HG02571 (cell line): ENCODE results near the gene MYO1F.
"Not testable (repeated sequence)": the region's sequence is repeated elsewhere in the genome, so short reads cannot be mapped to it uniquely, and the experiment has no call there.

Experiments
- ATAC-seq: cut with Tn5 transposase; IDR thresholded peaks from one replicate; pipeline ENCODE4 v1.9.1; 2021; ENCODE audit warnings: mild to moderate bottlenecking, moderate library complexity; ENCODE audit not compliant: unreplicated experiment

The MYO1F gene

DNA sequence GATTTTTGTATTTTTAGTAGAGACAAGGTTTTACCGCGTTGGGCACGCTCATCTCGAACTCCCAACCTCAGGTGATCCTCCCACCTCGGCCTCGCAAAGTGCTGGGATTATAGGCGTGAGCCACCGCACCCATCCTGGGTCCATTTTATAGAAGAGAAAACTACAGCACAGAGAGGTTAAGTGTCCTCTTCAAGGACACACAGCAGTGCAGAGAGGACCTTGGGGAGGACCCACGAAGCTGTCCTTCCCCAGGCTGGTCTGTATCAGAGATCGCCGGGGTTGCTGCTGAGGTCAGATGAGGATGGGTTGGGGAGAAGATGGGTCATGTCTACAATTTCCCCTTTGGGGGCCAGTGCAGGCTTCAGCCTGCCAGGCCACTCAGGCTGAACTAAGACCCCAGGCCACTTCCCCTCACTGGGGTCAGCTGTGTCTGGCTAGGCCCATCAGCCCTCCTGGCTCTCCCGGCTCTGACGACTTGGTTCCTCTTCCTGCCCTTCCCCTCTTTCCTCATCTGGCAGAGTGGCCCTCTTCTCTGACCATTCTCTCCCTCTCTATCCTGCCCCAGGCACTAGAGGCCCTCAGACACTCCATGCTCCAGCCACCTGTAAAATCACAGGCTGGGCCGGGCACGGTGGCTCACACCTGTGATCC, 9.6 kb downstream of the MYO1F start:
- no peak for ATAC-seq

DNA sequence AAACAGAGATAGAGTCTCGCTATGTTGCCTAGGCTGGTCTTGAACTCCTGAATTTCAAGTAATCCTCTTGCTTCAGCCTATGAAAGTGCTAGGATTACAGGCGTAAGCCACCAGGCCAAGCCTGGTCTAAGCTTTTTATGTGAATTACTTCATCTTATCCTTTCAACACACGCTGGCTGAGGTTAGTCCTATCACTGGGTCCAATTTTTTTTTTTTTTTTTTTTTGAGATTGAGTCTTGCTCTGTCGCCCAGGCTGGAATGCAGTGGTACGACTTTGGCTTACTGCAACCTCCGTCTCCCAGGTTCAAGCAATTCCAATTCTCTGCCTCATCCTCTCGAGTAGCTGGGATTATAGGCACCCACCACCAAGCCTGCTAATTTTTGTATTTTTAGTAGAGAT, 10.4 kb downstream of the MYO1F start:
- no peak for ATAC-seq

DNA sequence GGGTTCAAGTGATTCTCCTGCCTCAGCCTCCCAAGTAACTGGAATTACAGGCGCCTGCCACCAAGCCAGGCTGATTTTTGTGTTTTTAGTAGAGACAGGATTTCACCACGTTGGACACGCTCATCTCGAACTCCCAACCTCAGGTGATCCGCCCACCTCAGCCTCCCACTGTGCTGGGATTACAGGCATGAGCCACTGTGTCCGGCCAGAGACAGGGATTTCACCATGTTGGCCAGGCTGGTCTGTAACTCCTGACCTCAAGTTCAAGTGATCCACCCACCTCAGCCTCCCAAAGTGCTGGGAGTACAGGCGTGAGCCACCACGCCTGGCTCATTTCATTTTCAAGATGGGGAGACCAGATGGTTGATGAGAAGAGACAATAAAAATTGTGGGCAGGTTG, 12.4 kb downstream of the MYO1F start:
- not testable (repeated sequence) for ATAC-seq

DNA sequence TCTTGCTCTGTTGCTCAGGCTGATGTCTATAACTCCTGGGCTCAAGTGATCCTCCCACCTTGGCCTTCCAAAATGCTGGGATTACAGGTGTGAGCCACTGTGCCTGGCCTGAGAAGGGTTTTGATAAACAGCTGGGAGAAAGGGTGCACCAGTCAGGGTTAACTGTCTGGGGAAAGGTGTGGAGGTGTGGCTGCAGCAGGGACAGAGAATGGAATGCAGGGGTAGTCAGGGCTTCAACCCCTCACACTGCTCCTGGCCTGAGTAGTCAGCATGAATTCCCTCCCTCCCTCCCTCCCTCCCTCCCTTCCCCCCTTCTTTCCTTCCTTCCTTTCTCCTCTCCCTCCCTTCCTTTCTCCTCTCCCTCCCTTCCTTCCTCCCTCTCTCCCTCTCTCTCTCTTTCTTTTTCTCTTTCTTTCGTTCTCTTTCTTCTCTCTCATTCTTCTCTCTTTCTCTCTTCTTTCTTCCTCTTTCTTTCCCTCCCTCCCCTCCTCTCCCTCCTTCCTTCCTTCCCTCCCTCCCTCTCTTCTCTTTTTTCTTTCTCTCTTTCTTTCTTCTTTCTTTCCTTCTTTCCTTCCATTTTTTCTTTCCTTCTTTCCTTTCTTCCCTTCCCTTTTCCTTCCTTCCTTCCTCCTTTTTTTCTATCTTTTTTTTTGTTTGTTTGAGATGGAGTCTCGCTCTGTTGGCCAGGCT, 16.0 kb downstream of the MYO1F start:
- no peak for ATAC-seq

DNA sequence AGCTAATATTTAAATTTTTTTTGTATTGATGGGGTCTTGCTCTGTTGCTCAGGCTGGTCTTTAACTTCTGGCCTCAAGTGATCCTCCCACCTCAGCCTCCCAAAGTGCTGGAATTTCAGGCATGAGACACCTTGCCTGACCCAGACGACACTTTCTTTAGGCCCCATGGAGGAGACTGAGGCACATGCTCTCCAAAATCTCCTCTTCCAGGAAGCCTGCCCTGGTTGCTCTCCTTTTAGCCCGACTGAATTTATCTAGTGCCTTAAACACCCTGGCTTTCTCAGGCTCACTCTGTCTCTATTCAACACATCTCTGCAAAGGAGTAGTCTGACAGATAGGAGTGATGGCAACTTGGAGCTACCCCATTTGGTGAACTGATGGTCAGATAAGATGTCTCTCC, 18.9 kb downstream of the MYO1F start:
- ATAC-seq = no peak

DNA sequence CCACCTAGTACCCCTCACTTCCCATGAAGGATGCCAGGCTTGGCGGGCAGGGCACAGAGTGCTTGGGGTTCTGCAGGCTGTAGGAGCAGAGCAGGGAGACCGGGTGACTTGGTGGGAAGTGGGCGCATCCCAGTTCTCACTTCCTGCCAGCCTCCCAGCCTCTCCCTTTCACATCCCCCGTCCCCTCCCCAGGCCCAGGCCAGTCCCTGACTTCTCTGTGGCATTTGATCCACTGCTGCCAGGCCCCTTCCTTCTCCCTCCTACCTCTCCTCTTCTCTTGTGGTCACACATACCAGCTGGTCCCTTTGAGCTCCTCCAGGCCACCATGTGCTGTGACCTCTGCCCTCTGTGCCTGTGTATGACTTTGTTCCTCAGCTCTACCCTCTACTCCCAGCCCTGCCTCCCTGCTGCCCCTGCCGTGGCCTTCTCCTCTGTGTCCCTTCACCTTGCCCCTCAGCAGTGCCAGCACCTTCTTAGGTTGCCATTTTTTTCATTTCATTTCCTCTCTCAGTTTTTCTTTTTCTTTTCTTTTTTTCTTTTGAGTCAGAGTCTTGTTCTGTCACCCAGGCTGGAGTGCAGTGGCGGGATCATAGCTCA, 19.5 kb downstream of the MYO1F start:
- ATAC-seq = no peak

DNA sequence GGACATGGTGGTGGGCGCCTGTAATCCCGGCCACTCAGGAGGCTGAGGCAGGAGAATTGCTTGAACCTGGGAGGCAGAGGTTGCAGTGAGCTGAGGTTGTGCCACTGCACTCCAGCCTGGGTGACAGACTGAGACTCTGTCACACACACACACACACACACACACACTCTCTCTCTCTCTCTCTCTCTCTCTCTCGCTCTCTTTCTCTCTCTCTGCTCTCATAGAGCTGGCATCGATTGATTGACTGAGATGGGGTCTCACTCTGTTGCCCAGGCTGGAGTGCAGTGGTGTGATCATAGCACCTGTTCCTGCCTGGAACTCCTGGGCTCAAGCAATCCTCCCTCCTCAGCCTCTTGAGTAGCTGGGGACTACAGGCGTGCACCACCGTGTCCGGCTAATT, 23.5 kb downstream of the MYO1F start:
- ATAC-seq = not testable (repeated sequence)

DNA sequence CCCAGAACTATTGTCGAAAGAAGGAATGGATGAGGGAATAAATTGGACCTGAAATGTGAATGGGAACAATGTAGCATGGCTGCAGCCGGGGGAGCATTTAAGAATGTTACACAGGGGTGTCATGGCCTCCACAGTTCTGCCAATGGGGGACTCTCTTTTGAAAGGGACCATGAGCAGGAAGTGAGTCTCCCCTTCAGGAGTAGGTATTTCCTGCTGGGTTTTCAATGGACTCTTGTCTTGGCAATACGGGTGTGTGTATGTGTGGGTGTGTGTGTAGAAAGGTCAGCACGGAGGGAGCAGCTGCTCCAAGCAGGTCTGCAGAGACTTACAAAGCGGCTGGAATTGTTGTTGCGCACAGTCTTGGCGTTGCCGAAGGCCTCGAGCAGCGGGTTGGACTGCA, 24.4 kb downstream of the MYO1F start:
- ATAC-seq = no peak

DNA sequence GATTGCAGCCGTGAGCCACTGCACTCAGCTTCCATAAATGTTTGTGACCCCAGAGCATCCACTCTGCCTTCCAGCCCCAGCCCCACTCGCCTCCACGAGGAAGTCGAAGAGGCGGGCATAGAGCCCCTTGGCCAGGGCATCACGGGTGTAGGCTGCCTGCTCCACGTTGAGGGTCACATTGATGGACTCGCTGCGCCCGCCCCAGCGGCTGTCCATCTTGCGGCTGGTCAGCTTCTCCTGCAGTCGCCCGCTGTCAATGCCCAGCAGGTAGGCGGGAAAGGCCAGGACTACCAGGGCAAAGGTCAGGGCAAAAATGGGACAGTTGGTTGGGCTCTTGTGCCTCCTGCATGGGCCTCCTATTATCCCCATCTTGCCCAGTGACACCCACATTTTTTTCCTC, 27.2 kb downstream of the MYO1F start:
- ATAC-seq = no peak

DNA sequence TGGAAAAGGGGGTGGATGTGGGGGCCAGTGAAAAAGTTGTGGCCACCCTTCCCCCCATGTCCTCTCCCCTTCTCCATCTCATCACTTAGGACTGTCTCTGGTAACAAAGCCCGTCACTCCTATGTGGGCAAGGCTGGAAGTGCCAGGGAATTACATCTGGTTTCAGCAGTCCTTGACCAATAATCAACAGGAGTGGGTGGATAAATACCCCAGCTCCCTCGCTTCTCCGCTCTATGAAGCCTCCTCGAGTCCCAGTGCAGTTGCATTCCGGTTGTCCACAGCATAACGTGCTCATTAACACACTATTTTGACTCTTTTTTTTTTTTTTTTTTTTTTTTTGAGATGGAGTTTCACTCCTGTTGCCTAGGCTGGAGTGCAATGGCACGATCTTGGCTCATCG, 31.5 kb downstream of the MYO1F start:
- ATAC-seq = no peak

DNA sequence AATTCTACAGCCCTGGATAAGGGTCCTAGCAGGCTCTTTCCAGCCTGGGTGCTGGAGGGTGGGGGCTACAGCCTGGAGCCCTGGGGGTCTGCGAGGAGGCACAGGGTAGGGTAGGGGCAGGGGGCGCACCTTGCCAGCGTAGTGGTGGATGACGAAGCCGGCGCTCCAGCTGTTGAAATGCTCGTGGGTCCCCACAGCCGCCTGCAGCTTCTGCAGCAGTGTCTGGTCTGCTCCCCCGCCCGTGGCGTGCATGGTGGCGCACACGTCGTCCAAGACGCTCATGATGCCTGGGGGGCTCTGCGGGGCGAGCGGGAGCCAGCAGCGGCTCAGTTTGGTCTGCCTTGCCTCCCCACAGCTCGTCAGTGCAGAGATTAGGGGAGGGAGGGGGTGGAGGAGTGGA, 33.1 kb downstream of the MYO1F start:
- ATAC-seq = no peak

DNA sequence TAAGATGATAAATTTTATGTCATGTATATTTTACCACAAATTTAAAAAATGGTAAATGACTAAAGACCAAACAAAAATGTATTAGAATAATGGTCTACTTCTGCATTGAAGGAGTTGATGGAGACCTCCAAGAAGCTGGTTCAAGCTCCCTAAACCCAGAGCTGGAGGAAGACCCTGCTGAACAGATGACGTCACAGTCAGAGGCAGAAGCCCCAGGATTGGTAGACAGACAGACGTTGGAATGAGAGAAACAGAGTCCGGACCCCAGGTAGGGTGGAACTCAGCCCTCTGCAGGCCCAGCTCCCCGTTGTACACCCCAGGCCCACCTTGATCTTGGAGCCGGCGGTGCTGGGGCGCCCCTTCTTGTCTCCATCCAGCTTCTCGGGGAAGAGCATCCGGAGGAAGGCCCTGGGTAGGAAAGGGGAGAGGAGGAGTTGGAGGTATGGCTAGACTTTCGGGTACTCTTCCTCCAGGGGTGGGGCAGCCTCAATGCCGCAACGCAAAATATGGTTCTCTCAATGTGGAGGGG, 37.6 kb downstream of the MYO1F start:
- no peak for ATAC-seq

DNA sequence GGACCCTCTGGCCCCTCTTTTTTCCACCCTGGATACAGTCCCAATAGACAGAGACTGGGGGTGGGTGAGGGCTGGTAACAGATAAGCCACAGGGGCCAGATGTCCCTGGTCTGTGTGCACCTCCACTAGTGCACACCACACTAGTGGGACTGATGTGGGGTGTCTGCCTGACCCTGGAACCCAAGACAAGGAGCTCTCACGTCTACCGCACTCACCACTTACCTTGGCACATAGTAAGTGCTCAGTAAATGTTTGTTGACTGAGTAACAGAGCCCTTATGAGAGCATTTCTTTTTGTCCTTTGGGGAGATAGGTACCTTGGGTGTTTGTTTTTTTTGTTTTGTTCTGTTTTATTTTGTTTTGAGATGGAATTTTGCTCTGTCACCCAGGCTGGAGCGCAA, 40.1 kb downstream of the MYO1F start:
- ATAC-seq = no peak

DNA sequence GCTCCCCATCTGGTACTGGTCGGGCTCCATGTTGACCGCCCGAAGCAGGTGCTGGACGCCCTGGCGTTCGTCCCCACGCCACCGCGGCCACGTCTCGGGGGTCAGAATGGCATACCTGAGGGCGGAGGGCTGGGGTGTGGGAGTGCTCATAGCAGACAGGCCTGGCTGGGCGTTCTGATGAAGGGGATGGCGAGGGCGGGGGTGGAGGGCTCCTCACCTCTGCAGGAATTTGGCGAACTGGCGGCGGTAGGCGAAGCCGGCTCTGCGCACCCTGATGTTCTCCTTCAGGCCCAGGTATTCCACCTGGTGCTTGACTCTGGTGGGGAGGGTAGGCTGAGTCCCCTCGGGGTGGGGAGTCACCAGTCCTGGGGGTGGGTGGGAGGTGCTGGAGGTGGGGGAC, 41.0 kb downstream of the MYO1F start:
- no peak for ATAC-seq

DNA sequence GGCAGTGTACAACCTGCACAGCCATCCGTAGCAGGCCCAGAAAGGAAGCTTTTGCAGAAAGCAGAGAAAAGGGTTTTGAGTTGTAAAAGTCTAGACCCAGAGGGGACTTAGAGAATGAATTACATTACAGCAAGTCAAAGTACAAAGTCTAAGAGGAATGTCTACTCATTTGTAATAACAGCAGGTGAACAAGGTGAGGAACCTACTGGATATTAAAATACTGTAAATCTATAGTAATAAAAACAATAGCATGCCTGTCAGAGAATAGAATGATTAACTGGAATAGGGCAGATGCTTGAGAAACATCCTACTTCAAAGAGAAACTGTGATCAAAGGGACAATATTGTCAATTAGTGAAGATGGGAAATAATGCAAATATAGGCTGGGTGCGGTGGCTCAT, 45.0 kb downstream of the MYO1F start:
- ATAC-seq = no peak

DNA sequence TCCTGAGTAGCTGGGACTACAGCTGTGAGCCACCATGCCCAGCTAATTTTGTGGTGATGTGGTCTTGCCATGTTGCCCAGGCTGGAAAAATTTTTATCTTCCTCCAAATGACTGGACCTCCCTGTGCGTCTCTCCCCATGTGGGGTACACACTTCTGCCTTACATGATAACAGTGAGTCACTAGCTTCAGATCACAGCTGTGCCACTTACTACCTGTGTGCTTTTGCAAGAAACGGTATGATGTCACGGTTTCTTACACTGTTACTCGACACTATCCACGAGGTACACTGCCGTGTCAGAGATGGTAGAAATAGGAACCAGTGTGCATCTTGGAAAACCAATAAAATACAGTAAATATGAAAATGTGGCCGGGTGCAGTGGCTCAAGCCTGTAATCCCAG, 45.8 kb downstream of the MYO1F start:
- no peak for ATAC-seq

DNA sequence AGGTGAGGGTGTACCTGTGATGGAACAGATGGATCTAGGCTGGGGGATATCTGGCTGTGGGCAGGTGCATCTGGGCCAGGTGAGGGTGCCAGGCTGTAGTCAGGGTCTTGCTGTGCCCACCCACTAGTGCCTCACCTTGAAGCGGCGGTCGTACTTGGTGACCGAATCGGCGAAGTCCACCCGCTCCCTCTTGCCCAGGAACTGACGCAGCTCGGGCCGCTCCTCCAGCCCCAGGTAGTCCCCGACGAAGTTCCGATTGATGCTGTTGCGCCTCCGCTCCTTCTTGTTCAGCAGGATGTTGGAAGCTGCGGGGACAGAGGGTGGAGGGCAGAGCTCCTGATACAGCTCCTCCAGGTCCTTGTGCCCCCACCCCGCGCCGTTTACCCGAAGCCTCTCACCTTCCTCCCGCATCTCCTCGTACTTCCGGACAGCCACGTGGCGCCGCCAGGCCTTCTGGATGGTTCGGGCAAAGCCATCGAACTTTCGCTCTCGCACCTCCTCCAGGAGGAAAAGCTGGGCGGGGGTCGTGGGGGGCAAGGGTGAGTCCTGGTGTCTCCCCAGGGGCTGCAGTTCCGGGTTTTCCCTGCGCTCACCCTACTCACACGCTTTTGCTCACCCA, 47.1 kb downstream of the MYO1F start:
- ATAC-seq = no peak

DNA sequence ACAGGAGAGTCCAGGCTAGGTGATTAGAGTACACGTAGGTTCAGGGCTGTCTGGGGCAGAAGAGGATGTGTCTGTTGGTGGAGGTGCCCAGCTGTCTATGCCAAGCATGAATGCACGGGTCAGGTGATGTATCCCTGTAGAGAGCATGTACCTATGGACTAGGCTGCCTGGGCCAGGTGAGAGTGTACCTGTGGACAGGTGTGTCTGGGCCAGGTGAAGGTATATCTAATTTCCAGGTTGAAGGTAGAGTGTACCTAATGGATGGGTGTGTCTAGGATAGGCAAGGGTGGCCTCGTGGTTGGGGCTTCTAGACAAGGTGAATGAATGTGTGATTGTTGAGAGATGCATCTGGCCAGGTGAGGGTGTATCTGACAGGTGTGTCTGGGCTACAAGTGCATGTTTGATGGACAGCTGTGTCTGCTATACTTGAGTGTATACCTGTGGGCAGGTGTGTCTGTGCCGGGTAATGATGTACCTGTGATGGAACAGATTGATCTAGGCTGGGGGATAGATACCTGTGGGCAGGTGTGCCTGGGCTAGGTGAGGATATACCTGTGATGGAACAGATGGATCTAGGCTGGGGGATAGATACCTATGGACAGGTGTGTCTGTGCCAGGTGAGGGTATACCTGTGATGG, 47.8 kb downstream of the MYO1F start:
- no peak for ATAC-seq

DNA sequence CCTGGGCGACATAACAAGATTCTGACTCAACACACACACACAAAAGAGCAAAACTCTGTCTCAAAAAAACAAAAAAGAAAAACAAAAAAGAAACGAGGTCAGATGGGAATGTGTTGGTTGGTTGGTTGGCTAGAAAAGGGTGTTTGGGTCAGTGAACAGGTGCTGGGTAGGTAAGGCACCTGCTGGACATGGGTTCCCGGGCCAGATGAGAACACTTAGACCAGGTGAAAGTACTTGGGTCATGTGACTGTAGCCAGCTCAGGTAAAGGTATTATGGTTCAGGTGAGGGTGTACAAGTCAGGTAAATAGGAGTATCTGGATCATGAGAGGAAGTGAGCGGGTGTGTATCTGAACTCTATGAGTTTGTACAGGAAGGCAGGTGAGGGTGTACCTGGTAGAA, 48.7 kb downstream of the MYO1F start:
- no peak for ATAC-seq

DNA sequence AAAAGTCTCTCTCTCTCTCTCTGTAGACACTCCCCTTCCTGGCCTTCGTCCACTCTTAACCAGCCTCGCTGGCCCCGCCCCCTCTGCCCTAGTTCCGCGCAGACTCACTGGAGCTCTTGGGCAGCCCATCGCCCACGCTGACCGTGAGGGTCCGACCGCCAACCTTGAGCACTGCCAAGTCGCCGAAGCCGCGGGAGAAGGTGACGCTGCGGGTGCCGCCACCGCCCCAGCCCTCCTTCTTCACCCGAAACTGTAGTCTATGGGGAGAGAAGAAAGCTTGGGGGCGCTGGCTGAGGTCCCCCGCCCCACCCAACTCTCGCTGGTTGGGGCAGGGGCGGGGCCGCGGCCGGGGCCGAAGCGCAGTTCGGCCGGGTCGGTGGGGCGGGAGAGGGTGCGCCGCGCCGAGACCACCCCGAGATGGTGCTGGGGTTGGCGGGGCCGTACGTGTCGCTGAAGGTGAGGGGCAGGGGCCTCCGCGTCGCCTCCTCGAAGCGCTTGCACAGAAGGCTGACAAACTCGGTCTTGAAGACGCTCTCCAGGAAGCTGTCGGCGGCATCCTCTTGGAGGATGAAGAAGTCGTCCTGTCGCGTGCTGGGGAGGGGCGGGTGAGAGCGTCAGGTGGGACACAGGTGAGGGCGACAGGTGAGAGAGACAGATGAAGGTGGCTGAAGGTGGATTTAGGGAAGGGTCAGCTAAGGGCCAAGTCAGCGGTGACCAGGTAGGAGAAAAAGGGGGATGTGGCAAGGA, 50.7 kb downstream of the MYO1F start:
- no peak for ATAC-seq

DNA sequence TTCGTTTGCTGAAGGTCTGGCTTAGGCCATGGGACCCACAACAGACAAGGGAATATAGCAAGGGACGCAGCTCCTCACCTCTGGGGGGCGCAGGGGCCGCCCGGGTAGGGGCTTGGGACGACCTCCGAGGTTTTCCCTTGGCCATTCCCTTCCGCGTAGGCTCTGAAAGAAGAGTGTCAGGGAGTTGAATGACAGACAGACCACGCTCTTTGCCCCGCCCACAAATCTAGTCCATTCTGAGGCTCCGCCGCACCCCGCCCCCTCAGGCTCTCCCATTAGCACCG, 51.9 kb downstream of the MYO1F start:
- ATAC-seq = no peak
